ENCODE results near the gene WFDC8.

The WFDC8 gene

DNA sequence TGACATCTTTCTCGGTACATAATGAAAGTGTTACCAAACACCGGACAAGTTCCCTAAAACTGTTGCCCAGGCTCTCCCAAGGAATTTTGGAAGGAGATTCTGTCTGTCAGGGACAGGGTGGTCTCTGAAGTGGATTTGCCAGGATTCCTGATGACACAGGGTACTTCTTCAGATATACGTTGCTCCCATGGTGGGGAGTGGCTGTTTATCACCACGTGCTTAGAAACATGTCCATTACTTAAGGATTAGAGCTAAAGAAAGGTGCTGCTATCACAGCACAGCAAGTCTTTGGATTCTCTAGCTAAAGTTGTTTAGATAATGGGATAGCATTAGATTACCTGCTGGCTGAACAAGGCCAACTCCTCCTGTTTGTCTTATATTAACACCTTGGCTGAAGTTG lies 70.0 kb downstream of the WFDC8 start:
- Histone ChIP-seq H3K27ac (ENCODE audit: low read length) (no peak overlapping the region), H3K4me3 (ENCODE audit: low read length) (no peak overlapping the region)

DNA sequence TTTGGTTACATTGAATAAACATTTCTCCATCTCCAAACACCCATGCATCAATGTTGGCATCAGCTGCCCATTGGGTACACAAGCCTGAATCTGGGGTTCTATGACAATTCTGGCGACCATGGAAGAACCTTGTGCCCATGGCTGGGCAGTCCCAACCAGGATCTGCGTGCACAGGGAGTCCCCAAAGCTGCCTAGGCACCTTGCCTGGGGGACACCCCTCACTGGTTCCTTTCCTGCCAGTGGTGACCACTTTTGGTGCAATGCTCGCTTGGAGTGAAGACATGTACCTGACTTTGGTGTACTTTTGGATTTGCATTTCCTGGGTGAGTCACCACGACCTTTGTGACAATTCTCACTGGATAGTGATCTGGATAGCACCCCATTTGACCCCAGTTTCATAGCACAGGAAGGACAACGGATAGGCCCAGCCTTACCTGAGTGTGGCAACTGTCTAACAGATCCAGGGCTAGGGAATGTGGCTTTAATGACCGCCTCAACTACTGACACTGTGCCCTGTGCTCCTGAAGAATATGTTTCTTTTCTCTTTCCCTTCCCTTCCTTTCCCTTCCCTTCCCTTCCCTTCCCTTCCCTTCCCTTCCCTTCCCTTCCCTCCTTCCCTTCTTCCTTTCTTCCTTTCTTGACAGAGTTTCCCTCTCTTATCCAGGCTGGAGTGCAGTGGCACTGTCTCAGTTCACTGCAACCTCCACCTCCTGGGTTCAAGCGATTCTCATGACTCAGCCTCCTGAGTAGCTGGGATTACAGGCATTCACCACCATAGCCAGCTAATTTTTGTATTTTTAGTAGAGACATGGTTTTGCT lies 70.8 kb downstream of the WFDC8 start:
- H3K4me3 ChIP-seq (ENCODE audit: low read length), result no peak overlapping the region
- H3K9ac ChIP-seq (ENCODE audit: low read depth, low read length), result no peak overlapping the region
- H3K36me3 ChIP-seq (ENCODE audit: insufficient read depth, low read depth, low read length), result no peaks in the 10 kb centered on the region
- H3K4me1 ChIP-seq (ENCODE audit: insufficient read depth, low read length), result no peaks in the 10 kb centered on the region
- H3K27me3 ChIP-seq (ENCODE audit: insufficient read depth, low read length), result peaks cover 12% of the 10 kb centered on the region; the same call in 1 of the 2 replicates
- no peak overlapping the region for H3K27ac ChIP-seq (ENCODE audit: low read length)
- no peaks in the 10 kb centered on the region for H3K9me3 ChIP-seq (ENCODE audit: insufficient read depth, low read depth, low read length)

More for the DNA sequence above, 70.0 kb downstream of the WFDC8 start:
- Histone ChIP-seq H3K36me3 (ENCODE audit: insufficient read depth, low read depth, low read length) (no peaks in the 10 kb centered on the region), H3K9me3 (ENCODE audit: insufficient read depth, low read depth, low read length) (no peaks in the 10 kb centered on the region), H3K4me1 (ENCODE audit: insufficient read depth, low read length) (no peaks in the 10 kb centered on the region), H3K27me3 (ENCODE audit: insufficient read depth, low read length) (peaks cover 12% of the 10 kb centered on the region; the same call in 1 of the 2 replicates), H3K9ac (ENCODE audit: low read depth, low read length) (no peak overlapping the region)

DNA sequence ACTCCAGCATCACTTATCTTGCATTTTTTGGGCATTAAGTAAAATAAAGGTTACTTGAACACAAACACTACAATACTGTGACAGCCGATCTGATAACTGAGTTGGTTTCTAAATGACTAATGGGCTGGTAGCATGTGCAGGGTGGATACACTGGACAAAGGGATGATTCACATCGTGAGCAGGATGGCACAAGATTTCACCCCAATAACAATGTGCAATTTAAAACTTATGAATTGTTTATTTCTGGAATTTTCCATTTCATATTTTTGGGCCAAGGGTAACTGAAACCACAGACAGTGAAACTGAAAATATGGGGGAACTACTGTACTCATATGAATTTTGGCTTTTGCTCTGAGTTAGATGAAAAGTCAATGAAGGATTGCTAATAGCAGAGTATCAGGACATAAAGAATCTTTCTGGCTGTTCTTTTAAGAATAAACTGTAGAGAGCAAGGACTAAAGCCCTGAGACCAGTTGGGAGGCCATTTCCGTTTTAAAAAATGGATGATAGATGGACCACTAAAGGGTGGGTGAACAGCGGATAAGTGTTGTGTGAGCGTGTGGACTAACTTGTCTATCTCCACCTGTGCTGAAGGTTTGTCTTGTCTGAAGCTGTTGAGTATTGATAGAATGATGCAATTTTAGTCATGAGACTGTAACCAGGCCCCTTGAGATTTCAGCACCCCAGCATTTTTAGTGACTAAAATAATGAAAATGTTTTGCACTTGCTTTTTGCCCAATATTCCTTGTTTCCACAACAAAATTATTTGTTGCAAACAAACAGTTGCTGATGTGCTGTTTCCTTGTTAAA lies 71.9 kb downstream of the WFDC8 start:
- Histone ChIP-seq H3K27me3 (ENCODE audit: insufficient read depth, low read length) (peaks cover 8% of the 10 kb centered on the region; the same call in 1 of the 2 replicates), H3K4me3 (ENCODE audit: low read length) (no peak overlapping the region), H3K9ac (ENCODE audit: low read depth, low read length) (no peak overlapping the region), H3K36me3 (ENCODE audit: insufficient read depth, low read depth, low read length) (no peaks in the 10 kb centered on the region), H3K27ac (ENCODE audit: low read length) (no peak overlapping the region), H3K9me3 (ENCODE audit: insufficient read depth, low read depth, low read length) (no peaks in the 10 kb centered on the region), H3K4me1 (ENCODE audit: insufficient read depth, low read length) (no peaks in the 10 kb centered on the region)

DNA sequence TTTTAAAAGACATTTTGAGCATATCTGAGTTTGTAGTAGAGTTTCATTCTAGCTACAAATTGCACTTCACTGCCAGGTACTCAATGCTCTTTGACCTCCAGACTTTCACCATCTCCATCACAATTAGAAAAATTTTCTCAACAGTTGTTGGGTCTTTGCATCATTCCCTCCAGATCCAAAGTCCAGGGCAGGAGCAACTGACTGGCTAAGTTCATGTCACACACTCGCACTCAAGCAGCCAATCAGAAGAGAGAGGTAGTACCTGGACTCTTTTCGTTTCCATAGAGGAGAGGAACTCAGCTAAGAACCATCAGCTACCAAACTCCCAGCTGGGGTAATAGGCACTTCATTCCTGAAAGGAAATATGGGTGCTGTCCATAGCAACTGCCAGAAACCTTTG lies 72.7 kb downstream of the WFDC8 start:
- H3K36me3 ChIP-seq (ENCODE audit: insufficient read depth, low read depth, low read length), result no peaks in the 10 kb centered on the region
- H3K4me1 ChIP-seq (ENCODE audit: insufficient read depth, low read length), result no peaks in the 10 kb centered on the region
- no peak overlapping the region for H3K9ac ChIP-seq (ENCODE audit: low read depth, low read length)
- H3K27ac ChIP-seq (ENCODE audit: low read length), result no peak overlapping the region
- H3K27me3 ChIP-seq (ENCODE audit: insufficient read depth, low read length), result peaks cover 8% of the 10 kb centered on the region; the same call in 1 of the 2 replicates
- H3K4me3 ChIP-seq (ENCODE audit: low read length), result no peak overlapping the region
- no peaks in the 10 kb centered on the region for H3K9me3 ChIP-seq (ENCODE audit: insufficient read depth, low read depth, low read length)

DNA sequence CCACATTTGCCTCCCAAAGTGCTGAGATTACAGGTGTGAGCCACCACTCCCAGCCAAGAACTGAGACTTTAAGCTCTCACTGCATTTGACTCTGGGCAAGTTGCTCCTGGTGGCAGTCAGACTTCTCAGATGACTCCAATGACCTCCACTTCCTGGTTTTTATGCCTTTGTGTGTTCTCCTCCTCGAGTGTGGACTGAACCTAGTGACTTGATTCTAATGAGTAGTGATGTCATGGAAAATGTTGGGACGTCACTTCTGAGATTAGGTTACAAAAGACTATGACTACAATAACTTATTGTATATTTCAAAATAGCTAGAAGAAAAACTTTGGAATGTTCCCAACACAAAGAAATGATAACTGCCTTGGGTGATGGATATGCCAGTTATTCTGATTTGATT lies 75.7 kb downstream of the WFDC8 start:
- H3K27me3 ChIP-seq (ENCODE audit: insufficient read depth, low read length), result no peaks in the 10 kb centered on the region
- H3K27ac ChIP-seq (ENCODE audit: low read length), result no peak overlapping the region
- no peaks in the 10 kb centered on the region for H3K4me1 ChIP-seq (ENCODE audit: insufficient read depth, low read length)
- H3K9me3 ChIP-seq (ENCODE audit: insufficient read depth, low read depth, low read length), result no peaks in the 10 kb centered on the region
- H3K36me3 ChIP-seq (ENCODE audit: insufficient read depth, low read depth, low read length), result no peaks in the 10 kb centered on the region
- no peak overlapping the region for H3K9ac ChIP-seq (ENCODE audit: low read depth, low read length)
- H3K4me3 ChIP-seq (ENCODE audit: low read length), result no peak overlapping the region

DNA sequence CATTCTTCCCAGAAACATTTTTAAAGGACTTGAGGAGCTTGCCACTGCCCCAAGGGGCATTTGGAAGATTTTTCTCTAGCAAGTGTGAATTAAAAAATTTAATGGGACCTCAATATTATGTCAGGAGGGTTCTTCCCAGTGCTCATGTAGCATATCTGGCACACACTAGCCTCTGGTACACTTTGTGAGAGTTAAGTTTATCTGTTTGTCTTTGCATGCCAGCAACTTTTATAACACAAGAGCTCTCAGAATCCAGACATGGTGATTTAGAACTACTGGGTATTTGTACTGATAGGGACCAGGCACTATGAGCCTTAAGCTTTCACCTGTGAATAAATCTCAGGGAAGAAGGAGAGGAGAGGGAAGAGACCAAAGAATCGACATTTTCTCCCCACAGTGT lies 76.5 kb downstream of the WFDC8 start:
- H3K9ac ChIP-seq (ENCODE audit: low read depth, low read length), result no peak overlapping the region
- H3K4me1 ChIP-seq (ENCODE audit: insufficient read depth, low read length), result no peaks in the 10 kb centered on the region
- H3K27me3 ChIP-seq (ENCODE audit: insufficient read depth, low read length), result no peaks in the 10 kb centered on the region
- no peaks in the 10 kb centered on the region for H3K36me3 ChIP-seq (ENCODE audit: insufficient read depth, low read depth, low read length)
- H3K4me3 ChIP-seq (ENCODE audit: low read length), result no peak overlapping the region
- H3K9me3 ChIP-seq (ENCODE audit: insufficient read depth, low read depth, low read length), result no peaks in the 10 kb centered on the region
- H3K27ac ChIP-seq (ENCODE audit: low read length), result no peak overlapping the region
